PC-3 (cell line): Measurements from ENCODE around the gene WDFY1. TPM values are rescaled to one million over a fixed set of nuclear protein-coding genes. Genes with fewer than 3 reads are reported as not detected.

Source experiments
- ATAC-seq: fragments of 200-7000 bp; cut with Tn5 transposase; 2 replicates; pipeline ENCODE4 v1.9.1; 2020; ENCODE audit warnings: mild to moderate bottlenecking, moderate library complexity
- BruUV-seq: library from RNA; stranded (reverse); fragments of 400-500 nt; replicated peaks from 2 replicates; lab custom pipeline; 2021; lab: Mats Ljungman, UMichigan
- CTCF ChIA-PET: fragments of 300-600 bp; sonication (Branson Sonifier 250); formaldehyde crosslinking; loops from one replicate; lab custom pipeline; 2022; ENCODE audit warnings: antibody characterized with exemption; lab: Charles Lee
- POLR2A ChIA-PET: fragments of 300-600 bp; sonication (Branson Sonifier 250); formaldehyde crosslinking; loops from one replicate; lab custom pipeline; 2022; ENCODE audit warnings: antibody characterized with exemption; ENCODE audit not compliant: unreplicated experiment; lab: Charles Lee
- DNase-seq: peaks from one replicate; pipeline ENCODE4 v3.0.0-alpha.2; 2015
- H2AFZ ChIP-seq: fragments of 300-600 bp; sonication (generic); 2 replicates; pipeline ENCODE4 v1.6.0; 2016; ENCODE audit warnings: antibody characterized with exemption, low read length
- H3F3A ChIP-seq: fragments of 300-600 bp; sonication (generic); one replicate; pipeline ENCODE4 v1.6.0; 2017; ENCODE audit warnings: antibody characterized with exemption, low read length, control low read depth, mild to moderate bottlenecking; ENCODE audit not compliant: unreplicated experiment
- H3K27ac ChIP-seq: fragments of 300-600 bp; sonication (generic); 2 replicates; pipeline ENCODE4 v1.5.1; 2016; ENCODE audit warnings: mild to moderate bottlenecking, low read length
- H3K27me3 ChIP-seq: fragments of 300-600 bp; sonication (generic); 2 replicates; pipeline ENCODE4 v1.6.1; 2016; ENCODE audit warnings: low read length, mixed read lengths
- H3K36me3 ChIP-seq: fragments of 300-600 bp; sonication (generic); 2 replicates; pipeline ENCODE4 v1.6.1; 2016; ENCODE audit warnings: low read depth, mixed run types, low read length, mixed read lengths
- H3K4me1 ChIP-seq: fragments of 300-600 bp; sonication (generic); 2 replicates; pipeline ENCODE4 v1.5.1; 2016; ENCODE audit warnings: low read length; ENCODE audit not compliant: insufficient read depth
- H3K4me2 ChIP-seq: fragments of 300-600 bp; sonication (generic); 2 replicates; pipeline ENCODE4 v1.6.0; 2016; ENCODE audit warnings: low read length
- H3K4me3 ChIP-seq: fragments of 300-600 bp; sonication (generic); 2 replicates; pipeline ENCODE4 v1.5.1; 2016; ENCODE audit warnings: mild to moderate bottlenecking, low read length, mixed read lengths
- H3K79me2 ChIP-seq: fragments of 300-600 bp; sonication (generic); 2 replicates; pipeline ENCODE4 v1.6.1; 2017; ENCODE audit warnings: low read length, mixed read lengths
- H3K9ac ChIP-seq: fragments of 300-600 bp; sonication (generic); 2 replicates; pipeline ENCODE4 v1.6.0; 2016; ENCODE audit warnings: mild to moderate bottlenecking, low read length
- H3K9me2 ChIP-seq: fragments of 300-600 bp; sonication (generic); replicated peaks from 2 replicates; pipeline ENCODE4 v1.6.1; 2016; ENCODE audit warnings: mixed run types, low read length, mixed read lengths
- H3K9me3 ChIP-seq: fragments of 300-600 bp; sonication (generic); 2 replicates; pipeline ENCODE4 v1.6.1; 2016; ENCODE audit warnings: low read length, mixed read lengths
- H4K20me1 ChIP-seq: fragments of 300-600 bp; sonication (generic); 2 replicates; pipeline ENCODE4 v1.6.1; 2016; ENCODE audit warnings: low read length, mixed read lengths
- CTCF ChIP-seq: fragments of 300-600 bp; sonication (generic); conservative IDR thresholded peaks from 2 replicates; pipeline ENCODE4 v1.5.1; 2017; ENCODE audit warnings: antibody characterized with exemption, low read depth, mild to moderate bottlenecking, low read length
- EZH2 ChIP-seq: fragments of 300-600 bp; sonication (generic); IDR thresholded peaks from one replicate; pipeline ENCODE4 v1.6.1; 2017; ENCODE audit warnings: antibody characterized with exemption, mild to moderate bottlenecking, low read length; ENCODE audit not compliant: unreplicated experiment
- EZH2phosphoT487 ChIP-seq: fragments of 300-600 bp; sonication (generic); IDR thresholded peaks from 2 replicates; pipeline ENCODE4 v1.6.1; 2018; ENCODE audit warnings: mild to moderate bottlenecking, antibody characterized with exemption, low read length, borderline replicate concordance
- intact Hi-C: fragments of 100-400 bp; cut with micrococcal nuclease; formaldehyde crosslinking; loops from 2 replicates; pipeline ENCODE4 v1.9.0; 2023
- total RNA-seq: library from RNA; depleted of rRNA; stranded (reverse); fragments of >200 nt; gene quantifications from 2 replicates; pipeline ENCODE4 v1.2.3, GENCODE V29; 2014

The WDFY1 gene
- total RNA-seq, 1 experiment from 2014 or later = 47.7 TPM

GRCh38 chr2:223901854-223902253 is 43.3 kb downstream of the WDFY1 start:
- H2AFZ ChIP-seq = no peak overlapping the region
- CTCF ChIA-PET = interaction anchor here (0.6 to 1.1 kb wide), 2 partner anchors 68 to 930 kb away, joined by 3 to 4 read pairs; no protein-coding TSS in a partner anchor
- H3K4me1 ChIP-seq = no peaks in the 10 kb centered on the region

GRCh38 chr2:223901311-223901710 is 43.8 kb downstream of the WDFY1 start:
- Histone ChIP-seq H3K4me2 (no peak overlapping the region), H3F3A (no peaks in the 10 kb centered on the region), H3K9me3 (no peaks in the 10 kb centered on the region), H3K9me2 (no peaks in the 10 kb centered on the region), H4K20me1 (0 out of 2 replicates have a peak, but pooled peaks cover 6% of the 10 kb centered on the region), H3K27me3 (no peaks in the 10 kb centered on the region), H2AFZ (no peak overlapping the region), H3K9ac (no peak overlapping the region), H3K27ac (no peak overlapping the region), H3K36me3 (peaks cover 28% of the 10 kb centered on the region), H3K79me2 (no peaks in the 10 kb centered on the region), H3K4me3 (no peak overlapping the region), H3K4me1 (no peaks in the 10 kb centered on the region)
- ATAC-seq (no peak), DNase-seq (no peak)
- CTCF ChIA-PET = interaction anchor here (0.6 to 1.1 kb wide), 2 partner anchors 69 to 930 kb away, joined by 3 to 4 read pairs; no protein-coding TSS in a partner anchor
- POLR2A ChIA-PET = no interaction called here
- intact Hi-C loops = no loop called here
- no TSS peak for BruUV-seq
- TF ChIP-seq EZH2 (no peak), EZH2phosphoT487 (no peak), CTCF (no peak)

More at GRCh38 chr2:223901854-223902253, 43.3 kb downstream of the WDFY1 start:
- no TSS peak for BruUV-seq
- DNase-seq = peak; percentile 7
- no peak for TF ChIP-seq EZH2phosphoT487
- peak; percentile 22; the same call in 1 of the 2 replicates for TF ChIP-seq CTCF
- no peak overlapping the region for H3K9ac ChIP-seq
- H3K79me2 ChIP-seq = no peaks in the 10 kb centered on the region
- H3K9me3 ChIP-seq = no peaks in the 10 kb centered on the region
- H3K4me2 ChIP-seq = no peak overlapping the region
- H3K4me3 ChIP-seq = no peak overlapping the region
- H3F3A ChIP-seq = no peaks in the 10 kb centered on the region
- intact Hi-C loops = no loop called here
- peak; percentile 45 for ATAC-seq
- peaks cover 28% of the 10 kb centered on the region for H3K36me3 ChIP-seq
- no peaks in the 10 kb centered on the region for H3K27me3 ChIP-seq
- POLR2A ChIA-PET = no interaction called here
- no peaks in the 10 kb centered on the region for H3K9me2 ChIP-seq
- H4K20me1 ChIP-seq = 0 out of 2 replicates have a peak, but pooled peaks cover 6% of the 10 kb centered on the region
- no peak overlapping the region for H3K27ac ChIP-seq

- Histone ChIP-seq H3K4me1 (peaks cover under 1% of the 10 kb centered on the region), H4K20me1 (0 out of 2 replicates have a peak, but pooled peaks cover 6% of the 10 kb centered on the region), H3K9me2 (no peaks in the 10 kb centered on the region), H3K4me3 (no peak overlapping the region), H3K9me3 (no peaks in the 10 kb centered on the region), H3F3A (no peaks in the 10 kb centered on the region), H3K27me3 (no peaks in the 10 kb centered on the region), H2AFZ (no peak overlapping the region), H3K9ac (no peak overlapping the region), H3K27ac (no peak overlapping the region), H3K79me2 (no peaks in the 10 kb centered on the region), H3K4me2 (no peak overlapping the region), H3K36me3 (peaks cover 28% of the 10 kb centered on the region)
- intact Hi-C loops = no loop called here
- no peak for ATAC-seq
- BruUV-seq = TSS peak; percentile 5
- POLR2A ChIA-PET = no interaction called here
- TF ChIP-seq EZH2 = no peak
- no peak for TF ChIP-seq EZH2phosphoT487
- TF ChIP-seq CTCF = no peak
- DNase-seq = no peak
- CTCF ChIA-PET = no interaction called here
Measured at GRCh38 chr2:223900531-223900930, 44.6 kb downstream of the WDFY1 start.
